Measurements from ENCODE around the gene APOC3.

APOC3 gene

GRCh38 chr11:116852261-116853031 is 22.7 kb downstream of the APOC3 start:
- peak; percentile 78 for DNase-seq

DNA sequence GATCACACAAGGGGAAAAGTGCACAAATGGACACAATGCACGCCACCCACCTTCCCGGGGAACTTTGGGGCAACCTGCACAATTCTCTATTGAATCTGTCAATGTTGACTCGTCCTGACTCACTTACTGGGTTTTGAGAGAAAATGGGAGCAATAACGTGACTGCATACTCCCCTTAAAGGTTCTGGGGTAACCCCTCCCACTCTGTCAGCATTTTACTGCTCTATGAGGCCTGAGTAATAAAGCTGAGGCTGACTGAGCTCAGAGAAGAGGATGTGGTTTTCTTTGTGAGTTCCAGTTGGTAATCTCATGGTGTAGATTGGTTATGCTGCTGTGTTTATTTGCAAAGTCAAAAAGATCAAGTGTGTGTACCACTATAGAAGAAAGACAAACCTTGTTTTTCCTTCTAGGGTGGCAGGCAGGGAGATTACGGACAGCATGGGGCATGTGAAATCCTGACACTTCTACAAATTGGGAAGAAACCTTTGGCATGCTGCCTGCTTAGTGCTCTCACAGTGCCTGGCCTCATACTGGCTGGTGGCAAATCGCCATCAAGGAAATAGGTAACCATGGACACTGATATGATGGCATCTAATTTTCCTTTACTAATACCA is 23.9 kb downstream of the APOC3 start:
- DNase-seq = peak; percentile 100

DNA sequence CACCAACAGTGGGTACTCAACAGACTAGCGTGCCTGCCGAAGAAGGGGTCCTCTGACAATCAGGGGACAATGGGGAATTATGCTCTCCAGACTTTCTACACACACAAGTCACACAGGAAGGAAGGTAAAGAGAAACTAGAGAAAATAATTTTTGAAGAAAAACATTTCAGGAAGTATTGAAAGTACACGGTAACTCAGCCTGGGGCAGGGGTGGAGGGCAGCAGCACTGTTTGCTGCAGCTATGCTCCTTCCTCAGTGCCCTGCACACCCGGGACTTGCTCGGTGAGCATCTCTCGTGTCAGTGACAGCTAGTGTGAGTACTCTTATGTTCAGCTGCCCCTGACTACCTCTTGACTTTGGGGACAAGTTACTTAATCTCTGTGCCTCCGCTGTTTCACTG is 25.7 kb downstream of the APOC3 start:
- DNase-seq = no peak

- no peak for DNase-seq
Observed at GRCh38 chr11:116856423-116856822, 26.7 kb downstream of the APOC3 start.

DNA sequence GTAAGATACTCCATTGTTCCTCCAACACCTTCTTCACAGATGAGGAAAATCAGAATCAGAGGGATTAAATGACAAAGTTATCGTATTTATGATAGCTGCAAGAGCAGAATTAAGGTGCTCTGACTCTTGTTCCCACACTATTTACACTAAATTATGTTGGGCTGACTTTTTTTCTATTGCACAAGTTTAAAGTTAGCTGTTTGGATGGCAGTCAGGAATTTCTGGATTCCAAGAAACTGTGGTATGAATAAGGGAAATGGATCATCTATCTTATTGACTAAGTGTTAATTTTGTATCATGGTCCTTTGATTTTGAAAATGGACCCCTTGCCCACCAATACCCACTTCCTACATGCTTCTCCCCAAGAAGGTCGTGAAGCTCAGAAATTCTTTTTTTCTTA is 27.6 kb downstream of the APOC3 start:
- DNase-seq = no peak

GRCh38 chr11:116857936-116858335 is 28.2 kb downstream of the APOC3 start:
- no peak for DNase-seq

GRCh38 chr11:116859175-116859574 is 29.5 kb downstream of the APOC3 start:
- no peak for DNase-seq

- no peak for DNase-seq
Observed at GRCh38 chr11:116860303-116860702, 30.6 kb downstream of the APOC3 start.

DNA sequence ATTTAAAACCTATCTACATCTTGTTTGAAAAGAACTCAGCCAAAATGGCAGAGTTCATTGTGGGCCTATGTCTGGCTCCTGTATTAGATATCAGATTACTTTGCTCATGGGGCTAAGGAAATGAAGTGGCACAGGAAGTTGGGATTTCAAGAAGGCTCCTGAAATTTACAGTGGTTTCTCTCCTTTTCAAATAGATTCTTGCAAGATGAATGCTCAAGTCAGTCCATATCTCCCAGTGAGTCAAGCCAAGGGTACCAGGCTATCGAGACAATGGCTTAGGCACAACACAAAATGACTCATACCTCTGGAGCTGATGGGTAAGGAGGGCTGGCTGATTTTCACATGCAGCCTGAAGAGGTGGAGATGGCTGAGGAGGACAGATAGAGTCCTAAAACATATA is 31.8 kb downstream of the APOC3 start:
- DNase-seq = no peak

GRCh38 chr11:116862185-116862584 is 32.5 kb downstream of the APOC3 start:
- DNase-seq = no peak

DNA sequence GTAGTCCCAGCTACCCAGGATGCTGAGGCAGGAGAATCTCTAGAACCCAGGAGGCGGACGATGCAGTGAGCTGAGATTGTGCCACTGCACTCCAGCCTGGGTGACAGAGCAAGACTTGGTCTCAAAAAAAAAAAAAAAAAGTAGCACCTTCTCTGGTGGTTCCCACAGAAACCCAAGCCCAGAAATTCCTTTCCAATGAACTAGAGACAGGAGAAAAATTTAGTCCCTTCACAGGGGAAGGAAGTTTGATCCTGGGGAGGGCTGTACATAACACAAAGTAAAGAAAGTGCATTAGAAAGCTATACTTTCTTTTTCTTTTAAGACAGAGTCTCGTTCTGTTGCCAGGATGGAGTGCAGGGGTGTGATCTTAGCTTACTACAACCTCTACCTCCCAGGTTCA is 33.2 kb downstream of the APOC3 start:
- no peak for DNase-seq

DNA sequence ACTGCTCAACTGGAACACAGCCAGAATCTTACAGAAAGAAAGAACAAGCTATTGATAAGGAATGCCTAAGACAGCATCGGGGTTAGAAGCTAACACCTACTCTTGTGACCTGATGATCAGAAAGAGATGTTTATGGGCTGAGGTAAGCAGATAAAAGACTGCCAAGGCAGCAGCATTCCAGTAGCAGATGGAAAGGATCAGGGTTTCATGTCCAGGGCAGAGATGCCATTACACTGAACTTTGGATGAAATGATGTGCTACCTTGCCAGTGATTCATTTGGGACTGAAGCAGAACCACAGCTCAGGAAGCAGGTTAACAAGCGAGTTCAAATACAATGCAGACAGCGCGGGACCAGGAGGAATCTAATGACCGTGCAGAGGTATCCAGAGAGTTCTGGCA is 34.8 kb downstream of the APOC3 start:
- no peak for DNase-seq

DNA sequence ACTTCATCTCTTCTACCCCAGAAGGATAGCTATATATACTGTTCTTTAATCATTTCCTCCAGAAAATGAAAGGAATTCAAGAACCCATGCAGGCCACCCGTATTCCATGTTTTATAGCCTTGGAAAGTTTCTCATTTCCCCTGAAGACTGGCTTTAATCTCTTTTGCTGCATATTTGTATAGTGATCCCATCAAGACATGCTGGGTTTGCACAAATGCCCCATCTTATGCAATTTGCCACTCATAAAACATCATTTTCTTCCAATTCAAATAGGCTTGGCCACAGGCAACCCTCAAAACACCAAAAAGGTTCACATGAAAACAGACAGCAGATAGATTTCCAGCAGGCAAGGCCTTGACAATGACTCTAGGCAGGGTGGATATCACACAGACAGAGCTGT is 36.0 kb downstream of the APOC3 start:
- DNase-seq = no peak

DNA sequence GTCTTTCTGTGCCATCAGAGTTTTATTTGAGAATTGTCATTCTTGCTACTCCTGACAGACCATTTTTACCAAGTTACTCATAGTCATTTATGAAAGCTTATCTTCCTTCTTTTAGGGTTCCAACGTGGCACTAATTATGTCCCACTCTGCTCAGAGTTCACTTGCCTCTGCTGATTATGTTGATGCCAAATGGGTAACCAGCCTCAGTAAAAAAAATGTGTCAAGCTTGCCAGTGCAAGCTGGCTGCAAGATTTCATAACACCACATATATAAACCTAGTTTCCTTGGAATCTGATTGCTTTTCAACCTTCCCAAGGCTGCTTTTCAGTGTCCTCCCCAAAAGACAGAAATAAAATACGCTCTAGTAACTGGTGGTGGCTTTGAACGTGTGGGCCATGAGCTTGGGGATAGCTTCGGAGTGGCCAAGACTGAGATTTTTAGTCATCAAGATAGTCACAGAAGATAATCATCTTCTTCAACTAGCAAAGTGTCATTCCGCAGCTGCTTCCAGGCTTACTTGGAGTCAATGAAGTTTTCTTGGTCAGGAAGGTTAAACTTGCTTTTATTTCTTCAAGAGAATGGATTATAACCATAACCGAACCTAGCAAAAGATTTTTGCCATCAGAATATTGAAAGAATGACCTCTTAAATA is 37.2 kb downstream of the APOC3 start:
- DNase-seq = no peak

- DNase-seq = no peak
Observed at GRCh38 chr11:116867619-116868018, 37.9 kb downstream of the APOC3 start.

DNA sequence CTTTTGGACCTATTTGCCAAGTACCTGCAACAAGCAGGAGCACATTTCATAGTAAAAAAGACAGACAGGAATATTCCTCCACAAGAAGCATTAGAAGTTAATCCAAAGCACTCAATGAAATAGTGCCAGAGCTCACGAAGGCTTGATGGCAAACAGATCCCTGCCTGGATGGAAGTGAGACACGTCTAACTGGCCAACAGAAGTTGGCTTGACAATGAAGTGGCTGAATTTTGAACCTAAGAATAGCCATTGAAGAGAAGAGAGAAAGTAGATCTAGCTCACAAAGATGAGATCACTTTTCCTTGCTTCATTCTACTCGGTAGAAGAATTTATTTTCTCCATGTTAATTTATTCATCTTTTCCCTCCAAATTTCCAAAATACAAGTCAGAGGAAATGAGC is 38.4 kb downstream of the APOC3 start:
- no peak for DNase-seq

- DNase-seq = no peak
Observed at GRCh38 chr11:116869610-116870009, 39.9 kb downstream of the APOC3 start.

DNA sequence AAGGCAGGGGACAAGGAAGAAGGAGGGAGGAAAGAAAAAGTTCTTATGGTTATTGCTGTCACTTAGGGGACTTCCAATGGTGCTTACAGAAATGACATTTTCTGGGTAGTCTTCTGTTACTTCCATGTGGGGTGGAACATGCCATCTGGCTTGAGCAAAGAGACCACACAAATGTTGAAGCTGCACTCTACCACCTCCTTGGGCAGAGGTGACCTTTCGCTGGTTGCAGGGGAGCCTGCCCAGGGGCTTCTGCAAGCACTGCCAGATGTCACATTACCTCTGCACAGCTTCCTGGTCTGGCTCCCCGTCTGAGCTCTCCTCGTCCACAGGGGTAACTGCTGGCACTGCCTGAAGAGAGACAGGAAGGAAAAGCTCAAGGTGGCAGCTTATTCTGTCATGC is 40.3 kb downstream of the APOC3 start:
- peak; percentile 96 for DNase-seq

DNA sequence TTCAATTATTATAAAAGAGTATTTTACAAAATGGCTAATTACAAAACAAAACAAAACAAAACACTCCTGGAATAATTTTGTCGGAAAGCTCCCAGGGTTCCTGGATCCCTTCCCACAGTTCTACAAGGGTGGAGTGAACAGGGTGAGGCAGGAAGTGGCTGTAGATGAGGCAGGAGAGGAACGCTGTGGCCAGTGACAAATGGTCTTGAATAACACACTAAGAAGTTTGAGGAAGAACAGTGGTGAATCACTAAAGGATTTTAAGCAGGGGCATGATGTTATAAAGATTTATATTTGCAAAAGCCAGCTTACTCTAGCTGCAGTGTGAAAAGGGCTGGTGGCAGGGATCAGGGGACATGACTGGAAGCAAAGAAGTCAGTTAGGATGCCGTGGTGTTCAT is 41.5 kb downstream of the APOC3 start:
- DNase-seq = no peak

DNA sequence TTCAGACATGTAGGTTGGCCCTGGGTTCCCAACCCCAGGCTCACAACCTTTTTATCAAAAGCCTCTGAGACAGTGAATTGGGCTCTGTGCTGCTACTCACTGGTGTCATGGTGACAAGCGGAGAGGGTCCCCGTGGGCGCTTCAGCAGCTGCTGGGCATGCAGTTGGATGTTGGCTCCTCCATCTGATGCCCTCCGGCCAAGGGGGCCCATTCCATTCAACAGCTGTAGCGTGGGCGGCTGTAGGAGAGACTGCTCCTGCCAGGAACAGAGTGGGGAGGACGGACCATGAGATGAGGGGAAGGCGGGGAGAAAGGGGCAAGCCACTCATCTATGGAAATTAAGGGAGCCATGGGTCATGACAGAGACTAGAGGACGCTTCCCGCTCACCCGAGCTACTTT is 43.7 kb downstream of the APOC3 start:
- DNase-seq = no peak

GRCh38 chr11:116874251-116874650 is 44.5 kb downstream of the APOC3 start:
- no peak for DNase-seq

DNA sequence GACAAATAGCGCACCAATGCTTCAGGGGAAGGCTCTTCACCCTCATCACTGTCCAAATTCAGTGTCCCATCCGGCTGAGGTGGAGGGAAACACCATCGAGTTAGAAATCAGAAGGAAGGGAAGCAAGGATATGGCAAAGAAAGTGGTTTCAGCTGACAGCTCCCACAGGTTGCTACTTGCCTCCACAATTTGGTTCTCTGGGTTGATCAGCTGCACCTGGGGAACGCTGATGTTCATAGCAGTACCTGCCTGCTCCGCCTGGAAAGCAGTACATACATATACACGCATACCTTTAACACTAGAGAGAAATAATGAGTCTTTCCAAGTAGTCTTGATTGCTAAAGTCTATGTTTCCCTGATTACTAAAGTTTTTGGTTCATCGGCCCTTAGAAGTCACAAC is 45.5 kb downstream of the APOC3 start:
- no peak for DNase-seq

DNA sequence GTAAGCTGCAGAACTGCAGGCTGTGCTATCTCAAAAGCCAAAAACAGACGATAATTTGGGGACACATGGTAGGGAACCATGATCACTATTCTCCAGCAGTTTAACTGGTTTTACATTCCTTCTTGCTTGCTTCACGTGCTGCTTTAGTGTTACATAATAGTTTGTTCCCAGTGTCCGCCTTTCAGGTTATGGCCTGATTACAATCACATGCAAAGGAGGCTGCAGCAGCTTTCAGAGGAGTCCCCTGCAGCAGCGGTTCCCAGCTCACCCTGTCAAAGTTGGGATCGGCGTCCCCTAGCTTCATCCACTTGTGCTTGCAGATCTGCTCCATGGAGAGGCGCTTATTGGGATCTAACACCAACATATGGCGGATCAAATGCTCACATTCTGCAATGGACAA is 46.9 kb downstream of the APOC3 start:
- no peak for DNase-seq

Data from GF-D8 (cell line).